Breast epithelium (tissue), 4 donors: Measurements from ENCODE around the gene SALL1. TPM values are rescaled to one million over a fixed set of nuclear protein-coding genes. Genes with fewer than 3 reads are reported as not detected.

Experiments
- DNase-seq, 2 donors: peaks; one replicate each; pipeline ENCODE4 v3.0.0-alpha.2; 2019; ENCODE audit warnings: low spot score in 2 of 2
- H3K27ac ChIP-seq, 2 donors: fragments of 200-600 bp; sonication (generic) in 1 of 2; one replicate each; pipeline ENCODE4 v1.5.1; 2016 to 2019; ENCODE audit warnings: mild to moderate bottlenecking in 1 of 2
- H3K27me3 ChIP-seq, 2 donors: fragments of 200-600 bp; sonication (generic) in 1 of 2; one replicate each; pipeline versions ENCODE4 v1.5.1 to v1.6.0; 2017 to 2019; ENCODE audit warnings: control low read depth in 1 of 2, mild to moderate bottlenecking in 1 of 2
- H3K36me3 ChIP-seq: fragments of 200-600 bp; one replicate; pipeline ENCODE4 v1.5.1; 2019
- H3K4me1 ChIP-seq, 2 donors: fragments of 200-600 bp; sonication (generic); one replicate each; pipeline ENCODE4 v1.5.1; 2016 to 2019; ENCODE audit warnings: control low read depth in 1 of 2
- H3K4me3 ChIP-seq, 3 donors: fragments of 200-600 bp; sonication (generic); 1 replicate in 2 of 3; 2 replicates in 1 of 3; pipeline ENCODE4 v1.5.1; 2016 to 2019; ENCODE audit warnings: mild to moderate bottlenecking in 3 of 3, moderate library complexity in 2 of 3
- H3K9me3 ChIP-seq, 2 donors: fragments of 200-600 bp; sonication (generic) in 1 of 2; one replicate each; pipeline ENCODE4 v1.5.1; 2016 to 2019; ENCODE audit warnings: control low read depth in 1 of 2
- POLR2A ChIP-seq: fragments of 450-650 bp; IDR thresholded peaks from one replicate; pipeline ENCODE4 v1.6.1; 2016; ENCODE audit warnings: antibody characterized with exemption, mild to moderate bottlenecking, moderate library complexity
- POLR2AphosphoS5 ChIP-seq, 3 donors: sonication (generic); formaldehyde crosslinking; IDR thresholded peaks; one replicate each; pipeline ENCODE4 v1.6.1; 2017; ENCODE audit warnings: antibody characterized with exemption in 3 of 3
- intact Hi-C: fragments of 100-400 bp; cut with DNase I; formaldehyde crosslinking; loops from one replicate; pipeline ENCODE4 v1.15.1; 2023; ENCODE audit warnings: low total_unique reads
- total RNA-seq, 3 donors: library from RNA; depleted of rRNA; stranded (reverse); fragments of >200 nt; gene quantifications; one replicate each; pipeline ENCODE4 v1.1.0, GENCODE V29; 2016
- TF ChIP-seq, protein P1 (sequence below), 3 donors: fragments of 450-650 bp; IDR thresholded peaks; one replicate each; pipeline ENCODE4 v1.5.1; 2016 to 2017; ENCODE audit warnings: antibody characterized with exemption in 3 of 3, mild to moderate bottlenecking in 3 of 3, moderate library complexity in 3 of 3

SALL1 gene
- total RNA-seq, 3 donors from 2014 or later: 0.15 to 0.33 (median 0.32) TPM

DNA sequence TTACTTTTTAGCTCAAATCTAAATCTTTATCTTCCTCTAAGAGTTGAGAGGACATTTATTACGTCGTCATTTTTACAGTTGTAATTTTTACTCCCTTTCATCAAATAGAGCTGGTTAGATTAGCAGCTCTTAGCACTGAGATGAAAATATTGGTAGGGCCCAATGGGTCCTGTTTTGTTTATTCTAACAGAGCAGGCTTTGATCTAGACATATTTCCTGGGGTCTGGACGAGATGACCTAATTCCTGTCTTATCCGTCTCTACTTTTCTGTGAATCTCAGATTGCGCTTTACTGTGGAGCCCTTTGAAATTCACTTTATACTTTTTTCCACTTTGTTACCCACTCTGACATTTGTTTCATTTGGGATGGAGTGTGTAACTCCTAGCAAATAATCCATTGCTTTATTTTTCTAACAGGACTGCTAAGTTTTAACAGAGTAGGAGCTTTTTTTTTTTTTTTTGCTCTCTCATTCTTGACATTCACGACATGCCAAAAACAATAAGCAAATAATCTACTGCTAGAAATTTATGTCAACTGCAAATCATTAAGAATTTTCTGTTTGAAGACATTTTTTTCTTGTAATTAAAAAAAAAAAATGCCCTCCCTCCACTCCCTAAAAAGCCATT is 18.5 kb downstream of the SALL1 start:
- intact Hi-C loops: no loop called here
- no peaks in the 10 kb centered on the region for H3K9me3 ChIP-seq
- no peak overlapping the region for H3K4me3 ChIP-seq
- TF ChIP-seq POLR2AphosphoS5 (IDR thresholded peaks at IDR 0.05) (no peak), POLR2A (no peak)
- H3K36me3 ChIP-seq: no peaks in the 10 kb centered on the region
- peaks cover 6 to 39% of the 10 kb centered on the region in 2 donors for H3K27me3 ChIP-seq
- no peaks in the 10 kb centered on the region for H3K4me1 ChIP-seq
- no peak for DNase-seq
- no peak overlapping the region for H3K27ac ChIP-seq

DNA sequence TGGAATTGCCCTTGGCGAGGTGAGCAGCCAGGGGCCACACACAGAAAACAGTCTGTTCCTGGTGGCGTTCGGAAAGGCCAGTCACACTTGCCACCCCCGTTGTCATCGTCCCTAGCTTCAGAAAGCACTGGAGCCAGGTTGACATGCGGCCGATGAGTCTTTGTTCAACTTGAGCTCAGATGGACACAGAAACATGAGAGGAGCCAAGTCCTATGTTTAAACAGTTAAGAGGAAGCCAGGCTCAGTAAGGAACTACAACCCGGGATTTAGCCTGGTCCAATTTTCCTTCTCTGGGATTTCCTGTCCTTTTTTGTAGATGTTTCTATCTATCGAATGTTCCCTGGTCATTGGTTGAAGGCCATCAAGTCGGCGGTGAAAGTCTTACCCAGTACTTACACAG is 19.5 kb downstream of the SALL1 start:
- Histone ChIP-seq H3K27ac (no peak overlapping the region), H3K27me3 (peaks cover 6 to 40% of the 10 kb centered on the region in 2 donors), H3K36me3 (no peaks in the 10 kb centered on the region), H3K9me3 (no peaks in the 10 kb centered on the region), H3K4me1 (no peaks in the 10 kb centered on the region), H3K4me3 (no peak overlapping the region)
- TF ChIP-seq POLR2AphosphoS5 (IDR thresholded peaks at IDR 0.05): no peak
- TF ChIP-seq POLR2A: no peak
- TF ChIP-seq, protein P1, sequence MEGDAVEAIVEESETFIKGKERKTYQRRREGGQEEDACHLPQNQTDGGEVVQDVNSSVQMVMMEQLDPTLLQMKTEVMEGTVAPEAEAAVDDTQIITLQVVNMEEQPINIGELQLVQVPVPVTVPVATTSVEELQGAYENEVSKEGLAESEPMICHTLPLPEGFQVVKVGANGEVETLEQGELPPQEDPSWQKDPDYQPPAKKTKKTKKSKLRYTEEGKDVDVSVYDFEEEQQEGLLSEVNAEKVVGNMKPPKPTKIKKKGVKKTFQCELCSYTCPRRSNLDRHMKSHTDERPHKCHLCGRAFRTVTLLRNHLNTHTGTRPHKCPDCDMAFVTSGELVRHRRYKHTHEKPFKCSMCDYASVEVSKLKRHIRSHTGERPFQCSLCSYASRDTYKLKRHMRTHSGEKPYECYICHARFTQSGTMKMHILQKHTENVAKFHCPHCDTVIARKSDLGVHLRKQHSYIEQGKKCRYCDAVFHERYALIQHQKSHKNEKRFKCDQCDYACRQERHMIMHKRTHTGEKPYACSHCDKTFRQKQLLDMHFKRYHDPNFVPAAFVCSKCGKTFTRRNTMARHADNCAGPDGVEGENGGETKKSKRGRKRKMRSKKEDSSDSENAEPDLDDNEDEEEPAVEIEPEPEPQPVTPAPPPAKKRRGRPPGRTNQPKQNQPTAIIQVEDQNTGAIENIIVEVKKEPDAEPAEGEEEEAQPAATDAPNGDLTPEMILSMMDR (IDR thresholded peaks at IDR 0.05): no peak
- intact Hi-C loops: no loop called here
- DNase-seq: no peak

DNA sequence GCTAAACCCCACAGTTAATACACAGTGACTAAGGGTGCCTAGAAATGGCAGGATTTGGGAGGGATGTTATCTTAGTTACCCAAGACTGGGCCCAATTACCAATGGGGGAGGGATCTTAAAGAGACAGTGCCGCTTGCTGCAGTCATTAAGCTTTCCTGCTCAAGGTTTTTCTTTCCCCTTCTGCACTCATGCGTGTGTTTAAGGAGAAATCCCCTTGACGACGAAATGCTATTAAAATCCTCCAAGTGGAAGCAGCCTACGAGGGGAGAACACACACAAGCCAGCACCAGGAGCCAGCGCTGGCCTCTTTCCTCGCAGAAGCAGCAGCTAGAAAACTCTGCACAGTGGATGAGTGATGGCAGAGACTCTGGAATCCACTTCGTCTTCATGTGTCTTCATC is 22.0 kb downstream of the SALL1 start:
- no peaks in the 10 kb centered on the region for H3K4me1 ChIP-seq
- TF ChIP-seq, protein P1 (IDR thresholded peaks at IDR 0.05): no peak
- TF ChIP-seq POLR2A: no peak
- intact Hi-C loops: no loop called here
- H3K4me3 ChIP-seq: no peak overlapping the region
- no peaks in the 10 kb centered on the region for H3K36me3 ChIP-seq
- no peak for DNase-seq
- no peaks in the 10 kb centered on the region for H3K9me3 ChIP-seq
- H3K27me3 ChIP-seq: peaks cover 0 to 21% of the 10 kb centered on the region in 2 donors
- H3K27ac ChIP-seq: no peak overlapping the region

DNA sequence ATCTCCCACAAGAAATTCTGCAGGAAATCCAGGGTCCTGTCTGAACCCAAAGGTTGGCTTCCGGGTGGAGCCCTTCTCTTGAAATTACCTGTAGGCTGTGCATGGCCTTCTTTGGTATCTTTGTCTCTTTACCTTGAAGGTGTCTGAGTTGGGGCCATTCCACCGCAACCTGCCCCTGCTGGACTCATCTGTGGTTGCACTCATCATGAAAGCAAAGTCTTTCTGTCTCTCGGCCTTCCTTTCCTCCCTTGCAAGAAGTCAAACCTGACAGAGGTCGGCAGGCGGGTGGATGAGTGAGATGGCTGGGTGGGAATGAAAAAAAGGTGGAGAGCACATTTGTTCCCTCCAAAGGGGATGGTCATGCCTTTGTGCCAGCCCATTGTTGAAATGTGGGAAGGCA is 25.1 kb downstream of the SALL1 start:
- DNase-seq: no peak
- peaks cover 0 to 5% of the 10 kb centered on the region in 2 donors for H3K27me3 ChIP-seq
- TF ChIP-seq, protein P1 (IDR thresholded peaks at IDR 0.05): no peak
- TF ChIP-seq POLR2AphosphoS5 (IDR thresholded peaks at IDR 0.05): no peak
- TF ChIP-seq POLR2A: no peak
- H3K4me3 ChIP-seq: no peak overlapping the region
- H3K27ac ChIP-seq: no peak overlapping the region
- H3K4me1 ChIP-seq: no peaks in the 10 kb centered on the region
- H3K9me3 ChIP-seq: no peaks in the 10 kb centered on the region
- intact Hi-C loops: no loop called here
- no peaks in the 10 kb centered on the region for H3K36me3 ChIP-seq

DNA sequence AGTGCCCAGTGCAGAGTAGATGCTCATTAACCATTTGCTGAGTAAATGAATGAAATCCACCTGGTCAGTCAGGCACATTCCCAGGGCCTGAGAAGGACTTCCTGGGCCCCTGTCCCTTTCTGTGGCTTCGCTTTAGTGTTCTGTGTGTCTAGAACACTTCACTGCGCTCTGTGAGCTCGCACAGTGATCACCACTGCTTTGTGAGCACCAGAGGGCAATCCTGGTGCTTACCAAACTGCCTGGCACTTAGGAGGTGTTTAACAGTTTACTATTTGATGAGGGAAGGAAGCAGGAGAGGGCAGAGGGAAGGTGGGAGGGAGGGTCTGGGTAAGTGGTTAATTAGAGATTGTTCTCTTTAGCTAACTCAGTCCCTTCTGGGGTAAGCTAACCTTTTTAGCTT is 26.2 kb downstream of the SALL1 start:
- no peak for DNase-seq
- Histone ChIP-seq H3K9me3 (no peaks in the 10 kb centered on the region), H3K27ac (no peak overlapping the region), H3K4me1 (no peaks in the 10 kb centered on the region), H3K4me3 (no peak overlapping the region), H3K27me3 (peaks cover 0 to 5% of the 10 kb centered on the region in 2 donors), H3K36me3 (no peaks in the 10 kb centered on the region)
- intact Hi-C loops: no loop called here
- TF ChIP-seq POLR2AphosphoS5 (IDR thresholded peaks at IDR 0.05) (no peak), POLR2A (no peak)
- TF ChIP-seq, protein P1 (IDR thresholded peaks at IDR 0.05): no peak
